SW480 (cell line): ENCODE data around the gene FGD3.

Source experiments
- DNase-seq: peaks from one replicate; pipeline ENCODE4 v3.0.0-alpha.2; 2016; ENCODE audit warnings: low spot score

Gene FGD3

DNA sequence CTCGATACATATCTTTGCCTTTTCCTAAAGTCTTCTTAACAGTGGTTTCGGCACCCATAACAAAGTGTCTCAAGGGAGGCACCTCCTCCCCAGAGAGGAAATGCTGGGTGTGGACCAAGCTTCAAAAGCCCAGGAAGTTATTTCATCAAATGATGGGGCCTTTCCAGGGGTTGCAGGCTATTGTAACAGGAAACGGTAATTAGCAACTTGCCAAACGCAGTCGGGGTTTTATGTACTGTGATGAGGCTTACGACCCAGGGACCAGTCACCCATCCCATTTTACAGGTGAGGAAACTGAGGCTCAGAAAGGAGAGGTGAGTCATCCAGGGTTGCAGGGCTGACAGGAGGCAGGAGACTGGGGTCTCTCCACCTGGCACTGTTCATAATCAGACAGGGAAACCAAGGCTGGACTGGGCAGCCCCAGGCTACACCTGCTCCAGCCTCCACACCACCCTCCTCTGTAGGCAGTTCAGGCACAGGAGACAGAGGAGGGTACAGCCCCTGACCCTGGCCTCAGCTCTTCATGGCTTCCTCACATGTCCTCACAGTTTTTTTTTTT, 81.2 kb downstream of the FGD3 start:
- DNase-seq = peak; percentile 44

- no peak for DNase-seq
Measured at GRCh38 chr9:93030642-93031628, 83.6 kb downstream of the FGD3 start.

GRCh38 chr9:93031629-93032430, 84.5 kb downstream of the FGD3 start:
- peak; percentile 7 for DNase-seq

DNA sequence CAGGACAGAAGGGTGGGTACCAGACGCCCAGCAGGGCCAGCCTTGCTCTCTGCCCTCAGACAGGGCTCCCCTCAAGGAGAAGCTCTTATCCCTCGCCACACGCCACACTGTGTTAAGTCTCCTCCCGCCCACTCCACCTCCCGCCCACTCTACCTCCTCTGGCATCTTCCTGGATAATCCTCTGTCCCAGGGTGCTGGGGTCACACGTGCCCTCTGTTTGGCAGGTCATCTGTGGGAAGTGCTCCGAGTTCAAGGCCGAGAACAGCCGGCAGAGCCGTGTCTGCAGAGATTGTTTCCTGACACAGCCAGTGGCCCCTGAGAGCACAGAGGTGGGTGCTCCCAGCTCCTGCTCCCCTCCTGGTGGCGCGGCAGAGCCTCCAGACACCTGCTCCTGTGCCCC, 85.2 kb downstream of the FGD3 start:
- DNase-seq = no peak

GRCh38 chr9:93033531-93033930, 86.2 kb downstream of the FGD3 start:
- no peak for DNase-seq

- no peak for DNase-seq
Measured at GRCh38 chr9:93035106-93035660, 87.9 kb downstream of the FGD3 start.

- no peak for DNase-seq
Measured at GRCh38 chr9:93035821-93036351, 88.6 kb downstream of the FGD3 start.

- DNase-seq = no peak
Measured at GRCh38 chr9:93036887-93037475, 89.7 kb downstream of the FGD3 start.

DNA sequence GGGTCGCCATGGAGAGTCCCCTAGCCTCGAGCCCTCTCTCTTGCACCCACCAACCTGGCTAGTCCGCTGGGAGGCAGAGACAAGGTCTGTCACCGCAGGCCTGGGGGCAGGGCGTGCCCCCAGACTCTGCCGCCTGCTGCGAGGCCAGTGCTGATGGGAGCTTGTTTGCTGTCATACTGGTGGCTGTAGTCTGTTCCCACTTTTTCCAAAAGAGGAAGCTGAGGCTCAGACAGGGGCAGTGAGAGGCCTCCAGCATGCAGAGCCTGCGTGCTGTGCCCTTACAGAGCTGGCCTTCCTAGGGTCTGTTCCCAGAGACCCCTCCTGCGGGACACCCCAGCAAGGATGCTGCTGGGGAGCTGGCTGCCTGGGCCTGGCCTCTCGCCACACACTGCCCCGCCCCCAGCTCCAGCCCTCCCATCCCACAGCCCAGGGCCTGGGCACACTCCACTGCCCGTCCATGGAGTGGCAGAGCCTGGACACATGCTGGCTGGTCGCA, 90.2 kb downstream of the FGD3 start:
- no peak for DNase-seq

DNA sequence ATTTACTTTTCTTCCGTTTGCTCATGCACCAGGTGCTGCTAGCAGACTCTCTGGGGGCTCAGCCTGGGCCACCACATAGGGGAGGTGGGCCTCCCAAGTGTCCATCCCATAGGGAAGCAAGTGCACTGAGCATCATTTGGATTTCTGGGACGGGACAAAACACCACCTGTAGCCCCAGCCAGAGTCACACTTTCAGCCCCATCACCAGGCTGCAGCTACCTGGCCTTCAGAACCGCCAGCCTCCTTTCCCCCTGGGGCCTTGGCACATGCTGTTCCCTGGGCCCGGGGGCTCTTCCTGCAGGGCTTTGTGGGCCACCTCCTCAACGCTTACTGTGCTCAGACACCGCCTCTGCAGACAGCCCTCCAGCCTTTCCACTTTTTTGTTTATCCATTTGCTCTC, 91.6 kb downstream of the FGD3 start:
- DNase-seq = no peak

DNA sequence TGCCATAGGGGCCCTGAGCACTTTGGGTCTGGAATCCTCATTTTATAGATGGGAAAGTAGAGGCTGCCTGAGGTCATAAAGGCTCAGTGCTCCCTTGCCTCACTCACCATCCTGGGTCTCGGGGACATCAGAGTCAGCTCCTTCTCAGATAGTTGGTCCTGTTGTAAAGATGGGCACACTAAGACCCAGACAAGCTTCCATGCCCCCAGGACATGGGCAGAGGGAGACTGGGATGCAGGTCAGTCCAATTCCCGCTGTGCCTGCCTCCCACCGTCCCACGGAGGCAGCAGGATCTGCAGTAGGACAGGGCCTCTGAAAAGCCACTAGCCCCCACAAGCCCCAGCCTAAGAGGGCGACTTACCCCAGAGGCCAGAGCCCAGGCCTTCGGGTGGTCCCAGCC, 92.1 kb downstream of the FGD3 start:
- DNase-seq = no peak

DNA sequence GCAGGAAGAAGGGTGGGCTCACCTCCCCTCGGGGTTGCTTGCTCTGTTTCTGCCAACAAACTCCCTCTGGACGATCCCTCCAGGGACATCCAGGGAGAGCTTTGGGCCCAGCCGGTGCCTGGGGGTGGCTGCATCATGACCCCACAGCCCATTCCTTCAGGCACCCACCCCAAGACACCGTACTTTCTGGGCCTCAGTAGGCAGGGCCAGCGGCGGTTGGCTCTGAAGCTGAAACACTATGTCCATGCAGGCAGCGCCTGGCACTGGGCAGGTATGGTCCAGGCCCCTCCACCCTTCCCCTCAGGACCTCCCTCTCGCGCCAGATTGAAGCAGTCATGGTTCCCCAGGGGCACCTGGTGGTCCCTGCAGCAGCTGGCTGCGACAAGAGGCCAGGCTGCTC, 92.7 kb downstream of the FGD3 start:
- DNase-seq = no peak

DNA sequence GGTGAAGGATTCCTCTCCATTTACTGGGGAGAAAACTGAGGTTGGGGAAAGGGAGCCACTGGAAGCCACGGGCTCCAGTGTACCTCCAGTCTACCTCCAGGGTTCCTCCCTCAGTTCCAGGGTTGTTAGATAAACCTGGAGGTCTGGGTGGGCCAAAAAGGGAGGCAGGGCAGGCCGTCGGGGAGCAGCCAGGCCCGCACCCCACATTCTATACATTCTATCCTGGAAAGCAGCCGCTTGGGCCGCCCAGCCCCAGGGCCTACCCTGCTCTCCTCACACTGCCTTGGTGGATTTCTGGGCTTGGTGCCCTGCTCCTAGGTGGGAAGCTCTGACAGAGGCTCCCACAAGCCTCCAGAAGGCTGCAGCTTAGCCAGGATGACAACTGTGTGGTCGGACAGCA, 93.1 kb downstream of the FGD3 start:
- DNase-seq = no peak

DNA sequence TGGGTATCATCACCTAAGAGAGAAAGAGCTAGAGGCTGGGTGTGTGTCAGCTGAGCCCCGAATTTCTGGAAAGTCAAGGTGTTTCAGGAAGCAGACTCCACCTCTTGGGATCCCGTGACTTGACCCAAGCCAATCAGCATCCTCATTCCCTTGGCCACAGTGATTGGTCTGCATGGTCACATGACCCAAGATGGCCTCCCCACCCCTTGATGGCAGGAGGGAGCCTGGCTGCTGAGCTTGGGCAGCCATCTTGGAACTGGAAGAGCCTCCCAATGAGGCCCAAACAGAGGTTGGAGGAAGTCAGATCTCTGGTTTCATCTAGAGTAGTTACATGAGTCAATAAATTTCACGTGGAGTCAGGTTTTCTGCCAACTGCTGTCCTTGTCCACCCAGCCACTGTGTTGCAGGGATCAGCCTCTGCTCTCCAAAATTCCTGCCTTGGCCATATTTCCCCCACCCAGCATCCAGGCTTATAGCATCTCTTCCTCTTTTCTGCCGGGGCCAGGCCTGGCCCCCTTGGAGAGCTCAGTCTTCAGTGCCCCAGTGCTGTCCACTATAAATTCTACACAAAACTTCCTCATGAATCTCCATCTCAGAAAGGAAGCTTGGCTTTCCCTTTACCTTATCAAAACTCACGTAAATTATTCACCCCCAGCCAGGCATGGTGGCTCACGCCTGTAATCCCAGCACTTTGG, 93.9 kb downstream of the FGD3 start:
- DNase-seq = no peak

- DNase-seq = no peak
Measured at GRCh38 chr9:93043122-93043521, 95.8 kb downstream of the FGD3 start.

DNA sequence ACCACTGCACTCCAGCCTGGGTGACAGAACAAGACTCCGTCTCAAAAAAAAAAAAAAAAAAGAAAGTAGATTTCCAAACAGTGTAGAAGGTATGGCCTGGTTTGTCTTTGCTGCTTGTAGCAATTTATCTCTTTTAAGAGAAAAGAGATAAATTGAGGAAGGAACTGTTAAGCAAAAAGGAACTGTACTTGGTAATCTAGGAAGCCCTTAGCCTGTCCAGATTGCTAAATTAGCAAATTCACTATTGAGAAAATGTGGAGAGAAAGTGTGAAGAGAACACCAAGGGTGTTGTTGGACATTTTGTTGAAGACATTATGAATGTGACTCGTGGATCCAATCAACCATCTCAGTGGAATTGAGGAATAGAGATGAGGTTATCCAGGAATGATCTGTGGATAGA, 98.2 kb downstream of the FGD3 start:
- no peak for DNase-seq

GRCh38 chr9:93048566-93049448, 101.5 kb downstream of the FGD3 start:
- no peak for DNase-seq

DNA sequence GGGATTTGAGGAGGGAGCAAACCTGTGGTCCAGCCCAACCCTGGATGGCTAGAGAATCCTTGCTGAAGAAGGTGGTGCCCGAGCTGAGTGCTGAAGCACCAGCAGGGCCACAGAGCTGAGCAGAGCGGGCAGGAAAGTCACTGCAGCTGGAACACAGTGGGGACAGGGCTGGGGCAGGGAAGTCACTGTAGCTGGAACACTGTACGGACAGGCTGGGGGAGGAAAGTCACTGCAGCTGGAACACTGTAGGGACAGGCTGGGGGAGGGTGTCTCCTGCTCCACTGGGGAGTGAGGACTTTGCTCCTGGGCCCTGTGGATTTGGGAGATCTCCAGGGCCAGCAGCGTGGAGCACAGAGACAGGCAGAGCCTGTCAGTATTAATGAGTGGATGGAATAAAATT, 102.2 kb downstream of the FGD3 start:
- DNase-seq = no peak

- no peak for DNase-seq
Measured at GRCh38 chr9:93050231-93050630, 102.9 kb downstream of the FGD3 start.

DNA sequence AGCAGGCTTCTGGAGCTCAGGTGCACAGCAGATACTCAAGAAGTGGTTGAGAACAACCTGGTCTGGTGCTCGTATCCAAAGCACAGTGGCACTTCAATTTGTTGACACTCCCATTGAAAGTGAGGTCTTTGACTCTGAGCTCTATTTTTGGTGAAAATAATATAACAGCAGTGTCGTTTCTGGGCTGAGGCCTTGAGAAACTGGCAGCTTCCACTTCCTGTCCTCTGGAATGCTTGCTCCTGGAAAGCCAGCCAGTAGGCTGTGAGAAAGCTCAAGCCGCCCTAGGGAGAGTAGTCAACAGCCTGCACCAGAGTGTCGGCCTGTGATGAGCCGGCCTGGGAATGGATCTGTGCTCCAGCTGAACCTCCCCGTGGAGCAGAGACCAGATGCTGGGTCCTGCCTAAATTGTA, 104.4 kb downstream of the FGD3 start:
- DNase-seq = no peak
